NCI-H345 treated with DMSO at 0.1 percent for 48 hours (cell line): ENCODE data around the gene G6PC3.
A peak's percentile ranks its signal among the peaks of the same experiment; 100 is the strongest.

Experiments used
- DNase-seq: peaks from one replicate; lab custom pipeline; 2025; ENCODE audit not compliant: unreplicated experiment; lab: John Stamatoyannopoulos, UW

G6PC3 gene

GRCh38 chr17:44059101-44059892 lies 11.2 kb upstream of the G6PC3 start:
- no peak for DNase-seq

GRCh38 chr17:44061446-44061845 lies 9.1 kb upstream of the G6PC3 start:
- no peak for DNase-seq

GRCh38 chr17:44062871-44063270 lies 7.7 kb upstream of the G6PC3 start:
- no peak for DNase-seq

- no peak for DNase-seq
Observed at GRCh38 chr17:44063704-44064639, 6.6 kb upstream of the G6PC3 start.

GRCh38 chr17:44065668-44066203 lies 4.8 kb upstream of the G6PC3 start:
- DNase-seq = no peak

GRCh38 chr17:44066204-44066930 lies 4.2 kb upstream of the G6PC3 start, which contains the start of gene LSM12:
Gene LSM12 (minus strand): TSS chr17:44066671. CDS start chr17:44066587, 84 bp downstream.
- DNase-seq = peak; percentile 84

GRCh38 chr17:44067545-44067940 lies 3.0 kb upstream of the G6PC3 start:
- no peak for DNase-seq

- DNase-seq = no peak
Observed at GRCh38 chr17:44069974-44070454, 521 bp upstream of the G6PC3 start.

GRCh38 chr17:44071198-44071520 lies 624 bp downstream of the G6PC3 start:
- DNase-seq = no peak

- DNase-seq = no peak
Observed at GRCh38 chr17:44071772-44072171, 1.2 kb downstream of the G6PC3 start.

- no peak for DNase-seq
Observed at GRCh38 chr17:44074231-44074910, 3.8 kb downstream of the G6PC3 start.

GRCh38 chr17:44074911-44075285 lies 4.4 kb downstream of the G6PC3 start:
- no peak for DNase-seq

- DNase-seq = no peak
Observed at GRCh38 chr17:44075598-44076293, 5.2 kb downstream of the G6PC3 start.

GRCh38 chr17:44076716-44077594 lies 6.4 kb downstream of the G6PC3 start:
- DNase-seq = no peak

- no peak for DNase-seq
Observed at GRCh38 chr17:44077595-44077909, 7.0 kb downstream of the G6PC3 start.

- no peak for DNase-seq
Observed at GRCh38 chr17:44078412-44078811, 7.9 kb downstream of the G6PC3 start.

- no peak for DNase-seq
Observed at GRCh38 chr17:44079877-44080821, 9.6 kb downstream of the G6PC3 start.

GRCh38 chr17:44081681-44082080 lies 11.1 kb downstream of the G6PC3 start:
- DNase-seq = no peak
